Sigmoid colon (tissue), 4 donors: ENCODE results near the gene FHIP1B.

ENCODE experiments used
- EP300 ChIP-seq, 4 donors: sonication (generic); formaldehyde crosslinking; IDR thresholded peaks; one replicate each; pipeline ENCODE4 v1.6.1; 2017; ENCODE audit warnings: antibody characterized with exemption in 4 of 4
- POLR2A ChIP-seq, 2 donors: fragments of 450-650 bp; IDR thresholded peaks; one replicate each; pipeline ENCODE4 v1.6.1; 2016; ENCODE audit warnings: antibody characterized with exemption in 2 of 2, mild to moderate bottlenecking in 2 of 2, moderate library complexity in 2 of 2
- POLR2AphosphoS5 ChIP-seq, 4 donors: sonication (generic); formaldehyde crosslinking; IDR thresholded peaks; one replicate each; pipeline ENCODE4 v1.6.1; 2017; ENCODE audit warnings: antibody characterized with exemption in 4 of 4
- TF ChIP-seq, protein P1 (sequence below), 4 experiments: fragments of 450-650 bp in 3 of 4; fragments of 200-600 bp in 1 of 4; IDR thresholded peaks; one replicate each; pipeline ENCODE4 v1.5.1; 2016 to 2019; ENCODE audit warnings: antibody characterized with exemption in 4 of 4, mild to moderate bottlenecking in 3 of 4, moderate library complexity in 2 of 4

GRCh38 chr11:6238902-6239301 is 4.5 kb upstream of the FHIP1B start, which contains the start of gene CNGA4:
- no peak for TF ChIP-seq POLR2A (IDR thresholded peaks at IDR 0.05)
- TF ChIP-seq, protein P1, sequence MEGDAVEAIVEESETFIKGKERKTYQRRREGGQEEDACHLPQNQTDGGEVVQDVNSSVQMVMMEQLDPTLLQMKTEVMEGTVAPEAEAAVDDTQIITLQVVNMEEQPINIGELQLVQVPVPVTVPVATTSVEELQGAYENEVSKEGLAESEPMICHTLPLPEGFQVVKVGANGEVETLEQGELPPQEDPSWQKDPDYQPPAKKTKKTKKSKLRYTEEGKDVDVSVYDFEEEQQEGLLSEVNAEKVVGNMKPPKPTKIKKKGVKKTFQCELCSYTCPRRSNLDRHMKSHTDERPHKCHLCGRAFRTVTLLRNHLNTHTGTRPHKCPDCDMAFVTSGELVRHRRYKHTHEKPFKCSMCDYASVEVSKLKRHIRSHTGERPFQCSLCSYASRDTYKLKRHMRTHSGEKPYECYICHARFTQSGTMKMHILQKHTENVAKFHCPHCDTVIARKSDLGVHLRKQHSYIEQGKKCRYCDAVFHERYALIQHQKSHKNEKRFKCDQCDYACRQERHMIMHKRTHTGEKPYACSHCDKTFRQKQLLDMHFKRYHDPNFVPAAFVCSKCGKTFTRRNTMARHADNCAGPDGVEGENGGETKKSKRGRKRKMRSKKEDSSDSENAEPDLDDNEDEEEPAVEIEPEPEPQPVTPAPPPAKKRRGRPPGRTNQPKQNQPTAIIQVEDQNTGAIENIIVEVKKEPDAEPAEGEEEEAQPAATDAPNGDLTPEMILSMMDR (IDR thresholded peaks at IDR 0.05) = no peak
- no peak for TF ChIP-seq EP300 (IDR thresholded peaks at IDR 0.05)
- TF ChIP-seq POLR2AphosphoS5 (IDR thresholded peaks at IDR 0.05) = no peak
